MM.1S (cell line): ENCODE data around the gene ITPR1.

Source experiments
- DNase-seq: peaks from one replicate; pipeline ENCODE4 v3.0.0-alpha.2; 2015
- H2AFZ ChIP-seq: fragments of 300-600 bp; sonication (generic); 2 replicates; pipeline ENCODE4 v1.6.0; 2016; ENCODE audit warnings: antibody characterized with exemption, low read length
- H3F3A ChIP-seq: fragments of 300-600 bp; sonication (generic); 2 replicates; pipeline ENCODE4 v1.6.1; 2016; ENCODE audit warnings: mild to moderate bottlenecking, antibody characterized with exemption, low read length, moderate library complexity, mixed read lengths; ENCODE audit not compliant: insufficient read depth
- H3K27ac ChIP-seq: fragments of 300-600 bp; sonication (generic); 2 replicates; pipeline ENCODE4 v1.5.1; 2016; ENCODE audit warnings: mild to moderate bottlenecking, low read length
- H3K27me3 ChIP-seq: fragments of 300-600 bp; sonication (generic); replicated peaks from 2 replicates; pipeline ENCODE4 v1.6.0; 2016; ENCODE audit warnings: low read length; ENCODE audit not compliant: insufficient read depth
- H3K36me3 ChIP-seq: fragments of 300-600 bp; sonication (generic); replicated peaks from 2 replicates; pipeline ENCODE4 v1.6.1; 2016; ENCODE audit warnings: mild to moderate bottlenecking, low read length, mixed read lengths; ENCODE audit not compliant: insufficient read depth
- H3K4me1 ChIP-seq: fragments of 300-600 bp; sonication (generic); 2 replicates; pipeline ENCODE4 v1.6.1; 2016; ENCODE audit warnings: low read length, mixed read lengths
- H3K4me2 ChIP-seq: fragments of 300-600 bp; sonication (generic); 2 replicates; pipeline ENCODE4 v1.6.0; 2016; ENCODE audit warnings: low read depth, low read length
- H3K4me3 ChIP-seq: fragments of 300-600 bp; sonication (generic); 2 replicates; pipeline ENCODE4 v1.5.1; 2016; ENCODE audit warnings: low read length, mixed read lengths
- H3K79me2 ChIP-seq: fragments of 300-600 bp; sonication (generic); 2 replicates; pipeline ENCODE4 v1.6.1; 2016; ENCODE audit warnings: mixed run types, low read length, mixed read lengths
- H3K9ac ChIP-seq: fragments of 300-600 bp; sonication (generic); 2 replicates; pipeline ENCODE4 v1.6.1; 2016; ENCODE audit warnings: low read length, mixed read lengths
- H3K9me2 ChIP-seq: fragments of 300-600 bp; sonication (generic); replicated peaks from 2 replicates; pipeline ENCODE4 v1.6.1; 2016; ENCODE audit warnings: mild to moderate bottlenecking, low read length, mixed read lengths; ENCODE audit not compliant: insufficient read depth
- H3K9me3 ChIP-seq: fragments of 300-600 bp; sonication (generic); replicated peaks from 2 replicates; pipeline ENCODE4 v1.6.1; 2016; ENCODE audit warnings: mild to moderate bottlenecking, low read length, mixed read lengths; ENCODE audit not compliant: insufficient read depth
- H4K20me1 ChIP-seq: fragments of 300-600 bp; sonication (generic); 2 replicates; pipeline ENCODE4 v1.6.1; 2016; ENCODE audit warnings: mild to moderate bottlenecking, low read length, moderate library complexity, mixed read lengths; ENCODE audit not compliant: insufficient read depth
- EZH2 ChIP-seq: fragments of 300-600 bp; sonication (generic); optimal IDR thresholded peaks from 2 replicates; pipeline ENCODE3; 2017; ENCODE audit warnings: low read depth, mild to moderate bottlenecking, antibody characterized with exemption, low read length, mixed read lengths
- EZH2phosphoT487 ChIP-seq: fragments of 300-600 bp; sonication (generic); IDR thresholded peaks from 2 replicates; pipeline ENCODE4 v1.6.1; 2018; ENCODE audit warnings: antibody characterized with exemption, low read length
- TF ChIP-seq, protein P1 (sequence below): fragments of 300-600 bp; sonication (generic); IDR thresholded peaks from 2 replicates; pipeline ENCODE4 v1.5.1; 2016; ENCODE audit warnings: antibody characterized with exemption, low read length, mixed read lengths

ITPR1 gene

DNA sequence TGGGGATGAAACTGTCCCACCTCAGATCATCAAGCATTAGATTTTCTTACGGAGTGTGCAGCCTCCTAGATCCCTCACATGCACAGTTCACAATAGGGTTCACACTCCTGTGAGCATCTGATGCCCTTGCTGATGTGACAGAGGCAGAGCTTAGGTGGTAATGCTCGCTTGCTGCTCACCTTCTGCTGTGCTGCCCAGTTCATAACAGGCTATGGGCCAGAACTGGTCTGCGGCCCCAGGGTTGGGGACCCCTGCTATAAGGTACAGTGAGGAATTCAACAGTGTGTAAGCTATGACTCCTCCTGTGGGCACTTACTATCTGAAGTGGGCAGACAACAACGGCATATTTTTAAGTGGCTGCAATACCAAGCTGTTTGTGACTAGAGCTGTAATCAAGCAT is 298.2 kb downstream of the ITPR1 start:
- no peak overlapping the region for H3K4me3 ChIP-seq
- no peaks in the 10 kb centered on the region for H3K36me3 ChIP-seq
- H3K79me2 ChIP-seq: no peaks in the 10 kb centered on the region
- no peak overlapping the region for H3K4me2 ChIP-seq
- H2AFZ ChIP-seq: no peak overlapping the region
- no peaks in the 10 kb centered on the region for H4K20me1 ChIP-seq
- no peak overlapping the region for H3K9ac ChIP-seq
- H3K9me2 ChIP-seq: no peaks in the 10 kb centered on the region
- H3K27ac ChIP-seq: no peak overlapping the region
- no peaks in the 10 kb centered on the region for H3K9me3 ChIP-seq
- no peaks in the 10 kb centered on the region for H3F3A ChIP-seq
- TF ChIP-seq EZH2phosphoT487: no peak
- TF ChIP-seq EZH2: no peak
- TF ChIP-seq, protein P1, sequence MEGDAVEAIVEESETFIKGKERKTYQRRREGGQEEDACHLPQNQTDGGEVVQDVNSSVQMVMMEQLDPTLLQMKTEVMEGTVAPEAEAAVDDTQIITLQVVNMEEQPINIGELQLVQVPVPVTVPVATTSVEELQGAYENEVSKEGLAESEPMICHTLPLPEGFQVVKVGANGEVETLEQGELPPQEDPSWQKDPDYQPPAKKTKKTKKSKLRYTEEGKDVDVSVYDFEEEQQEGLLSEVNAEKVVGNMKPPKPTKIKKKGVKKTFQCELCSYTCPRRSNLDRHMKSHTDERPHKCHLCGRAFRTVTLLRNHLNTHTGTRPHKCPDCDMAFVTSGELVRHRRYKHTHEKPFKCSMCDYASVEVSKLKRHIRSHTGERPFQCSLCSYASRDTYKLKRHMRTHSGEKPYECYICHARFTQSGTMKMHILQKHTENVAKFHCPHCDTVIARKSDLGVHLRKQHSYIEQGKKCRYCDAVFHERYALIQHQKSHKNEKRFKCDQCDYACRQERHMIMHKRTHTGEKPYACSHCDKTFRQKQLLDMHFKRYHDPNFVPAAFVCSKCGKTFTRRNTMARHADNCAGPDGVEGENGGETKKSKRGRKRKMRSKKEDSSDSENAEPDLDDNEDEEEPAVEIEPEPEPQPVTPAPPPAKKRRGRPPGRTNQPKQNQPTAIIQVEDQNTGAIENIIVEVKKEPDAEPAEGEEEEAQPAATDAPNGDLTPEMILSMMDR: no peak
- no peaks in the 10 kb centered on the region for H3K4me1 ChIP-seq
- DNase-seq: no peak
- no peaks in the 10 kb centered on the region for H3K27me3 ChIP-seq

DNA sequence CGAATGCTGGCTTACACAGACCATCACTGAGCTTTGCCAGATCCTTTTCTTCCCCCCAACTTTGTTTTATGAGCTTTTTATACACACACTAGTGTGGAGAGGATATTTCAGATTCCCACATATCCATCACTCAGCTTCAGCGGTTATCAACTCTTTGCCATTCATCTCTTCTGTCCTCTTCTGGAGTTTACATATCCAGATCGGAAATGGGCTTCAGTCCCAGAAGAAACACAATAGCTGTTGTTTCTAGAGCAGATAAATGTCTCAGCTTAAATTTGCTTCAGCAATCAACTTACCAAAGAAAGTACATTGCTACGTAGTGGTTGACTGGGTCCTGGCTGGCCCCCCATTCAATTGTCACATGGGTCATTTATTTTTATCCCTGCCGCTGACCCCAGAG is 300.2 kb downstream of the ITPR1 start:
- Histone ChIP-seq H3K9me2 (no peaks in the 10 kb centered on the region), H2AFZ (no peak overlapping the region), H3K79me2 (no peaks in the 10 kb centered on the region), H3K27ac (no peak overlapping the region), H3K36me3 (no peaks in the 10 kb centered on the region), H3K4me3 (no peak overlapping the region), H3F3A (no peaks in the 10 kb centered on the region), H3K4me1 (no peaks in the 10 kb centered on the region), H3K27me3 (no peaks in the 10 kb centered on the region), H3K9me3 (no peaks in the 10 kb centered on the region), H3K9ac (no peak overlapping the region), H3K4me2 (no peak overlapping the region), H4K20me1 (no peaks in the 10 kb centered on the region)
- no peak for DNase-seq
- TF ChIP-seq, protein P1: no peak

DNA sequence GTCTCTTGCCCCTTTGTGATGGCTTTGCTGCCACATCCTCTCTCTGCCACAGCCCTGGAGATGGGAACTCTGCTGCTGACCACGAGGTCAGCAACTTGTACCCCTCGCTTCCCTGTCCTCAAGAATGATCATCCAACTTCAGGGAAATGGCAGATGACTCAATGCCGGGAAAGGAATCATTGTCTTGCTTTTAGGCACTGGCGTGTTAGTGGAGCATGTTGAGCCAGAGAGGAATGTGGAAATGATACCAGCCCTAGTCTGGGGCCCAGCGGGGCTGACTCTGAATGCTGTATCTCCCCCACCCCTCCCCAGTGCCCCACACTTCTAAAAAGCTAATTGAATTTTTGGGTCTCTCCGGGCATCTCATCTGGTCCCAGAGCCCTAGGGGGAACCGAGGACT is 301.2 kb downstream of the ITPR1 start:
- TF ChIP-seq, protein P1: no peak
- TF ChIP-seq EZH2phosphoT487 (no peak), EZH2 (no peak)
- H3K79me2 ChIP-seq: no peaks in the 10 kb centered on the region
- no peaks in the 10 kb centered on the region for H3K4me1 ChIP-seq
- H3K27me3 ChIP-seq: no peaks in the 10 kb centered on the region
- H4K20me1 ChIP-seq: no peaks in the 10 kb centered on the region
- H3K4me3 ChIP-seq: no peak overlapping the region
- no peaks in the 10 kb centered on the region for H3K9me3 ChIP-seq
- DNase-seq: no peak
- H3K9ac ChIP-seq: no peak overlapping the region
- no peaks in the 10 kb centered on the region for H3F3A ChIP-seq
- H3K9me2 ChIP-seq: no peaks in the 10 kb centered on the region
- no peak overlapping the region for H3K27ac ChIP-seq
- H3K36me3 ChIP-seq: no peaks in the 10 kb centered on the region
- no peak overlapping the region for H2AFZ ChIP-seq
- no peak overlapping the region for H3K4me2 ChIP-seq
